Mammary epithelial cell (primary cell): ENCODE results near the gene TRIO.

ENCODE experiments used
- EZH2 ChIP-seq: IDR thresholded peaks from 2 replicates; pipeline ENCODE4 v1.6.1; 2012; ENCODE audit warnings: low read length, inconsistent platforms, borderline replicate concordance
- TF ChIP-seq, protein P1 (sequence below), 2 donors: IDR thresholded peaks in 1 of 2; conservative IDR thresholded peaks in 1 of 2; 2 replicates each; pipeline ENCODE4 v1.5.1; 2011 to 2012; ENCODE audit warnings: inconsistent platforms in 2 of 2, low read length in 2 of 2, mild to moderate bottlenecking in 2 of 2, control low read depth in 1 of 2, low read depth in 1 of 2; ENCODE audit not compliant: insufficient read depth in 1 of 2; ENCODE audit errors: extremely low read depth in 1 of 2

DNA sequence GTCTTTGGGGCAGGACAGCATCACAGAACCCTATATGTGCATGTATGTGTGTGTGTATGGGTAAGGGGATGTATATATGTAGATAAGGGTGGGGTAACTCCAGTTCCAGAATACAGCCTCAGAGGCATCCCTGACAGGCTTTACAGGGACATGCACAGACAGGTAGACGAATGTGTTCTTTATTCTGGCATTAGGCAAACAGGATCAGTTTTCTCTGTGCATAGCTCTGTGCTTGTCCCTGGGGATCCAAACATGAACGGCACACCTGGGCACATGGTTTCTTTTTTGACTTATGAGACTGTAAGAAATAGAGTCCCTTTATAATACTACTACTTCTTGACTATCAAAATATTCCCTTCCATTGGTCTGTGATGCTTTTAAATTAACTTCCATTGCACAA is 120.6 kb downstream of the TRIO start:
- TF ChIP-seq, protein P1, sequence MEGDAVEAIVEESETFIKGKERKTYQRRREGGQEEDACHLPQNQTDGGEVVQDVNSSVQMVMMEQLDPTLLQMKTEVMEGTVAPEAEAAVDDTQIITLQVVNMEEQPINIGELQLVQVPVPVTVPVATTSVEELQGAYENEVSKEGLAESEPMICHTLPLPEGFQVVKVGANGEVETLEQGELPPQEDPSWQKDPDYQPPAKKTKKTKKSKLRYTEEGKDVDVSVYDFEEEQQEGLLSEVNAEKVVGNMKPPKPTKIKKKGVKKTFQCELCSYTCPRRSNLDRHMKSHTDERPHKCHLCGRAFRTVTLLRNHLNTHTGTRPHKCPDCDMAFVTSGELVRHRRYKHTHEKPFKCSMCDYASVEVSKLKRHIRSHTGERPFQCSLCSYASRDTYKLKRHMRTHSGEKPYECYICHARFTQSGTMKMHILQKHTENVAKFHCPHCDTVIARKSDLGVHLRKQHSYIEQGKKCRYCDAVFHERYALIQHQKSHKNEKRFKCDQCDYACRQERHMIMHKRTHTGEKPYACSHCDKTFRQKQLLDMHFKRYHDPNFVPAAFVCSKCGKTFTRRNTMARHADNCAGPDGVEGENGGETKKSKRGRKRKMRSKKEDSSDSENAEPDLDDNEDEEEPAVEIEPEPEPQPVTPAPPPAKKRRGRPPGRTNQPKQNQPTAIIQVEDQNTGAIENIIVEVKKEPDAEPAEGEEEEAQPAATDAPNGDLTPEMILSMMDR (conservative IDR thresholded peaks at IDR 0.05 in 1 of 2, IDR thresholded peaks at IDR 0.05 in 1 of 2; ENCODE audit: extremely low read depth in 1 of 2, insufficient read depth in 1 of 2, low read depth in 1 of 2, low read length in 2 of 2): no peak
- TF ChIP-seq EZH2: no peak
